Head of caudate nucleus (tissue), 42 donors: ENCODE results near the gene CAMKV.
A peak's percentile ranks its signal among the peaks of the same experiment; 100 is the strongest.

ENCODE experiments used
- DNase-seq, 42 donors: peaks; one replicate each; pipeline versions ENCODE4 v3.0.0 to v3.0.0-alpha.2; 2020 to 2021; ENCODE audit warnings: mixed read lengths in 7 of 42
- intact Hi-C: fragments of 100-400 bp; cut with DNase I; formaldehyde crosslinking; loops from one replicate; pipeline ENCODE4 v1.15.0; 2022

Gene CAMKV

DNA sequence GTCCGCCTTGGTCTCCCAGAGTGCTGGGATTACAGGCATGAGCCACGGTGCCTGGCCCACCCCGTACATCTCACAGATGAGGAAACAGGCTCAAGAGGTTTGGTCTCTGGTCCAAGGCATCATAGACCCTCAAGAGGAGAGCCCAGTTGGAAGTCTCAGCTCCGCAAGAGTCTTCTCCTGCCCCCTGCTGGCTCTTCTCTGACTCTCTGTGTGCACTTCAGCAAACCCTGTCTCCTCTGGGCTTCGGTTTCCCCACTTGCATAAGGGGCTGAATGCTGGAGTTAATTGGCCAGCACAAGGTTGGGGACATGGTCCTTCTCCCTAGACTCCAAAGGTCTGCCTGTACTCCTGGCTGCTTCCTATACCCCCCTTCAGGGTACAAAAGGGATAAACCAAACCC lies 30.1 kb upstream of the CAMKV start:
- peak in 20 of 42 donors; percentile 1 to 52 (median 28) for DNase-seq
- intact Hi-C loops: no loop called here

DNA sequence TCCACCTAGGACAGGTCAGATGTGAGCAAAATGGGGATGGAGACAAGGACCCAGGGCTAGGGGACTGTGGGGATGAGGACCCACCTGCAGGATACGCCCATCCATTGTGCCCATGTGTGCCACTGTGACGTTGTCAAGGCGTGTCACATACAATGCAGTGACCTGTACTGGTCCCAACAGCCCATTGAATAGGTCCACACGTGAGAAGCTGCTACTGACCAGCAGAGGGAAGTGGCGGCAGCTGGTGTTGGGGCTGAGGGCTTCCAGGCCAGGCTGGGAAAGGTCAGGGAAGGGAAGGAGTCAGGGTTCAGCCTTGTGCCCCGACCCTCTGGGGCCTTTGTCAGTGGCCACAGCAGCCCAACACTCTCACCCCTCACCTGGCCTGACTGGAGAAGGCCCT lies 29.3 kb upstream of the CAMKV start:
- intact Hi-C loops: no loop called here
- DNase-seq: no peak

DNA sequence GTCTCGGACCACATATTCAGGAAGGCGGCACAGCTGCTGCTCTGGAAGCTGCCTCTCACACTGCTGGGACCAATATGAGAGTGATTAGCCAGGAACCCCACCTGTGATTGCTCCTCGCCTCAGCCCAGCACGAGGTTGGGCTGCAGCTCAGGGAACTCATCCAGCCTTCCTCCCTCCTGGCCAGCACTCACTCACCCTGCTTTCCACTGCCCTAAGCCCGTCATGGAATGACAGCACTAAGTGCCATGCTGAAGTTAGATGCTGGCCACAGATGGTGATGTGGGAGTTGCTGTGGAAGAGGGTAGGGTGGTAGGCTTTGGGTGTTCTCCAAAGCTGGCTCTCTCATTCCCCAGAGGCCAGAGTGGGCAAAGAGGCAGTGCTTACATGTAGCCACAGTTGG lies 26.6 kb upstream of the CAMKV start:
- no peak for DNase-seq
- intact Hi-C loops: no loop called here

DNA sequence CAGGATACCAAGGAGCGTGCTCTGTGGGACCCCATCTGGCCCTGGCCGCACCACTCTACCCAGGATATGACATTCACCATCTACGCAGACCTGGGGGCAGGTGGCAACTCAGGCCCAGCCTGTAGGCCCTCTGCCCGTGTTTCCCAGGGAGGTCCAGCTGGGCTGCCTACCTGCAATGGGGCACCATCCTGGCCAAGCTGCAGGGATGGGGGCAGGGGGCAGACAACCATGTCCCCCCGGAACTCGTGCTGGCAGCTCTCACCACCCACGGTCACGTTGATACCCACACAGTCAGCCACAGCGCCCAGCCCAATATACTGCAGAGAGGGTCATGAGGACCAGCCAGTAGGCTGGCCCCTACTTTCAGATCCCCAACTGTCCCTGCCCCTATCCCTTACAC lies 26.1 kb upstream of the CAMKV start:
- intact Hi-C loops: no loop called here
- no peak for DNase-seq

DNA sequence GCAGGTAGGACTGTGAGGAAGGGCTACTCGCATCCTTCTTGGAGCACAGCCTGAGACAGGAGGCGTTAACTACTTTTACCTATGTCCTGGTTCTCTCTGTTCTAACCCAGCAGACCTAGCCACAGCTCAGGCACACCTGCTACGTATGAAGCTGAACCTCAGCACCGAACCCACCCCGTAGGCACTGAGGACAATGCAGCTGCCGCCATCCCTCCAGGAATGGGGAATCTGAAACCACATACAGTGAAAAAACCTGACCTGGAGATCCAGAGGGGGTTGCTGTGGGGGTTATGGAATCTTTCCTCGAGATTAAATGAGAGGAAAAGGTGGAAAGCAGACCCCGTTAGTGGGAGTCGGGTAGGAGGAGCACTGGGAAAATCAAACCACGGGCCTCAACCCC lies 19.6 kb upstream of the CAMKV start:
- DNase-seq: no peak
- intact Hi-C loops: no loop called here

DNA sequence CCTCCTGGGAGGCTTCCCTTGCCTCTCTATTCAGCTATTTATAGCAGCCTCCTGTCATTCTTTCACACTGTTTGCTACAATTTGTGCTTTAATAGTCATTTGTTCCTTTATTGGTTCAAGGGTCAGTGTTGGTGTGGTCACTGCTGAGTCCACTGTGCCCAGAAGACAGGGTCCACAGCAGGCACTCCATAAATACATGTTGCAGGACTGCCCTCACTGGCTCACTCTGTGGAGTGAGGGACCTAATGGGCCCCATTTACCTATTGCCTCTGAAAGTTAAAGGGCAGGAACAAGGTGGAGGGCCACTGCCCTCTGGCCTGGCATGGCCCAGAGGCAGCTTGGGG lies 17.2 kb upstream of the CAMKV start:
- DNase-seq: no peak
- intact Hi-C loops: no loop called here

DNA sequence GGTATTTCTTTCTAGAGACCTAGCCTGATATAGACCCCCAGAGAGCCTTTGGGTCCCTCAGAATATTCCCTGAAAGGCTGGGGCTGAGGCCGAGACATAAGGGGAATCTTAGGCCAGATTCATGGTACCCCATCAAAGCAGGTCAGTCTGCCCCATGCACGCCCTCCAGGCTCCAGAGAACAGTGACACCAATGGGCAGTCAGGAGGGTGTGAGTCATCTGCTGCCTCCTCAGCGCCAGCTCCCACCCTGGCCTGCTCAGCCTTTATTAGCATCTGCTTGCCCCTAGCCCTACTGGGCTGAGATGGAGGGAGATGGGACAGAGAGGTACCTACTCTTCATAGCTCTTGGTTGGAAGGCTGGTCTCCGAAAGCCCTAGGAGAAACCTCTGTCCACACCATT lies 14.3 kb upstream of the CAMKV start:
- intact Hi-C loops: no loop called here
- DNase-seq: no peak

DNA sequence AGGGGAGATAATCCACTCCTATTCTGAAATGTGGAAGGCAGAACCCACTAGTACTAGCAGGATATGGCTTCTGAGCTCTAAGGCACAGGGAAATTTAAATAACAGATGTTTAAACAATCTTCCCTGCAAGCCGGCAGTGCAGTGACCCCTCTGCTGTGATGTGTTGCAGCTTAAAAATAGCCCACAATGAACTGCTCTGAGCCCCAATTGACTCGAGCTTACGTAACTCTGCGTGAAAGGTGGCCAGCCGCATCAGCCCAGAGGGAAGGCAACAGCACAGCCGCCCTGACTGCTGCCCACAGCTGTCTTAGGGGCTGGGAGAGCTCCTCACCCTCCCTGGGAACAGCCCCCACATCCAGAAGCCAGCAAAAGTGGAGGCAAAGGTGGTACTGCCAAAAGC lies 12.5 kb upstream of the CAMKV start:
- intact Hi-C loops: no loop called here
- no peak for DNase-seq

DNA sequence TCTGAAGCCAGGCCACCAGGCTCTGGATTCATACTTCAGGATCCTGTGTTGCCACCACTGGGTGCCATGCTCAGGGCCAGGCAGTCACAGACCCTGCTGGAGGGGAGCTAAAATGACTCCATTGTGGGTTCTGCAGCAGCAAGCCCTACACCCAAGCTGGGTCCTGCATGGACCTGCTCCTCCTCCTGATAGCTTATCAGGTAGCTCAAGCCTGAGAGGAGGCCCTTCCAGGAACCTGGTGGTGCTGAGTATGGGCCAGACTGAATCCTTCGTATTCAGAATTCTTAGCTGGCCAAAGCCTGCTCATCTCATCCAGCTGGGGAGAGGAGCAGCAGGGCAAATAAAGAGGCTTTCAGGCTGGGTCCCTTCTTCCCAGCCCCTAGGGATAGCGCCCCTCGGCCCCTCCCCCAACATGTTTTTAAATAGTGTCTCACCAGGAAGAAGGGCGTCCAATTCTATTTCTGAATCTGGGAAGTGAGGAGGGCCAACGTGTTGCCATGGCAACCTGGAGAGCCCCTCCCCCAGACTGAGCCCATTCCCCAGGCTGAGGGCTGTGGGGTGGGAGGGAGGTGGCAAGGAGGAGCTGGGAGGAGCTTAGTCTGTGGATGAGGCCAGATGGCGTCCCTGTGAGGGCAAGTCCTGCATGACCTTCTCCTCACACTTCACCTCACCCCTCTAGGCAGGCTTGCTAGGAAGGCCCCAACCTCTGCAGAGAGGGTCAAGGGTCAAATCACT lies 11.0 kb upstream of the CAMKV start:
- intact Hi-C loops: no loop called here
- no peak for DNase-seq

DNA sequence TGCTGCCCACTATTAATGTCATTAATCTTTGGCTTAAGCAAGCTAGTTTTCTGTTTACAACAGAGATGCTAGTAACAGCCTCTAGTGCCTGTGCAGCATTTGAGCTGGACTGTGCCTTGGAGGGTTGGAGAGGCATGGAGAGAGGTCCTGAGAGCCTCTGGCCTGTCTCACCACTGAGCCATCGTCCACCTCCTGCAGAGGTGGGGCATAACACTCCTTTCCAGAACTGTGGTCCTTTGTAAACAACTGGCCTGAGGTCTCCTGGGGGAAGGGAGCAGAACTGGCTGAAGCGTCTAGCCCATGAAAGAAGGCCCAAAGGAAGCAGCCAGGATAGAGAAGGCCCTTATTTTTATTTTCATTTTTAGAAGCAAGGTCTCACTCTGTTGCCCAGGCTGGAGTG lies 10.0 kb upstream of the CAMKV start:
- intact Hi-C loops: no loop called here
- DNase-seq: no peak

DNA sequence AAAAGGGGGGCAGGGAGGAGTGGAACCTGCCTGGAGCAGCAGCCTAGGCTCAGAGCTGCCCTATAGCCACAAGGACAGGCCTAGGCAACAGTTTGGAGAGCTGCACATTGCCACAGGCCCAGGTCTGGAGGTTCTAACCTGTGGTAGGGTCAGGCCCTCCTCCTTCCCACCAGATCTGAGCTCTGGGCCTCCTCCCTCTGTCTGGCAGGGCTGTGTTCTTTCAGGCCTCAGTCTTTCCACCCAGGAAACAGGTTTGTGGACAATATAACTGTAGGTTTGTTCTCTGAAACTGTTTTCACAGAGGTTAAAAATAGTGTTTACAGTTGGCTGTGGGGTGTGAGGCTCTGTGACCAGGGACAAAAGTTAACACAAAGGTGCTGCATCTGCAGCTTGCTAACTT lies 9.0 kb upstream of the CAMKV start:
- intact Hi-C loops: no loop called here
- DNase-seq: no peak

DNA sequence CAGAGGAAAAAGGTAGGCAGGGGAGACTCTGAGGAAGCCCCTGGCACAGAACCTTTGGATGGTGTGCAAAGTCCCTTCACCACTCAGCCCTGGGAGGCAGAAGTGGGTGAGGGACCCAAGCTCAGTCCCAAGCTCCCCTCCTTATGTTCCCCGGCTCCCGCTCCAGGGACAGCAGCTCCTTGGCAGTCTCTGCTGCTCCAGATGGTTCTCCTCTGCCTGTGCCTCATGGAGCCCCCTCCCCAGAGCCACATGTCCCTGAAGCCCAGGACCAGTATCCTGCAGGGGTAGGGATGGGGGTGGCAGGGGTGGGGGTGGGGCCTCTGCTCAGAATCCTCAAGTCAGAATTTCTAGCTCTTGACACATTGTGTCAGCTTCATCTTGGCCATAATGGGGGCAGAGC lies 8.0 kb upstream of the CAMKV start:
- no peak for DNase-seq
- intact Hi-C loops: no loop called here

DNA sequence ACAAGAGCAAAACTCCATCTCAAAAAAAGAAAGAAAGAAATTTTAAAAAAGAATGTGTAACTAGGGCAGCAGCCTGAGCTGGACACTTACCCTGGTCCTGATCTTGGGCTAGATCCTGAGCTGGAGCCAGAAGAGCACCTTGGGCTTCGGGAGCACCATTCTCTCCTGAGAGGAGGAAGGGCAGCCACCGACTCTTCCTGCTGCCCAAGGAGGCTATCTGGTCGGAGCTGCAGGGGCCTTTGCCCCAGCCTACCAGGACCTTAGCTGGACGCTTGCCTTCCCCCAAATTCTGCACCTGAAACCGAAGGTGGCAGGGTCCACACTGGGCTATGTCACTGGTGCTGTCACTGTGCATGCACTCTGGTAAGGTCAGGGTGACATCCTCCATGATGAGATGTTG lies 6.9 kb upstream of the CAMKV start:
- DNase-seq: no peak
- intact Hi-C loops: no loop called here

DNA sequence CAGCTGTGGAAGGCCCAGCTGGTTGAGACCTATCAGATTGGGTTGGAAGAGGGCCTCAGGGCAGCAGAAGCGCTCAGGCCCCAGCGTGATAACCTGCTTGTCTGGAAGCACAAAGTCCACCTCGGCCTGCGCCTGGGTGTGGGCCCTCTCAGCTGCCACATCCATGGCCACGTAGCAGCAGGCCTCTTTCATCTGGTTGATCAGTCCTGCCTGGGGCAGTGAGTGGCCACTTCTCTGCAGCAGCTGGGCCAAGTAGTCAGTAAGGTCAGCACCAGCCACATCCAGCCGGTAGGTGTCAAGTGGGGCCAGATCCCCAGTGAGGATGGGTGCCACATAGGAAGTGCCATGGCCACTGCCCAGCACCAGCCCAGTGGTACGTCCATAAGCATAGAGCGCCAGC lies 3.9 kb upstream of the CAMKV start:
- no peak for DNase-seq
- intact Hi-C loops: no loop called here

DNA sequence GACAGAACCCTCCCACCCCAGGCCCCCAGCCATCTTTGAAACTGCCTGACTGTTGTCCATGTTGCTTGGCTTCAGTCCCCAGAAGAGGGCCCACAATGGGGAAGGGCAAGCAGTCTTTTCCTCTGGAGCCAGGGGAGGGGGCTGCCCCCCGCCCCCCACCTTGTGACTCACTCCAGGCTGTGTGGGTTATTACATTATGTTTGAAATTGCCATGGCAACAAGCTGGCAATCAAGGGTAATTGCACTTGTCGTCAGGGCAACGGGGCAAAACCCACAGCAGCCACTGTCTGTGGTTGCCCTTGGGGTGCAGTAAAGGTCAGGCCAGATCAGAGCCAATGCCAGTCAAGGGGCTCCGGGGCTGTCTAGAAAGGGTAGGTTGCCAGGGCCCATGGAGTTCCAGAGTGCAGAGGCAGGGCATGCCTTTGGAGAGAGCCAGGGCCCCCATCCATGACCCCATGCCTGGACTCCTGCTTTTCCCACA lies 3.1 kb upstream of the CAMKV start:
- peak; percentile 21 to 88 (median 56) for DNase-seq
- intact Hi-C loops: no loop called here

DNA sequence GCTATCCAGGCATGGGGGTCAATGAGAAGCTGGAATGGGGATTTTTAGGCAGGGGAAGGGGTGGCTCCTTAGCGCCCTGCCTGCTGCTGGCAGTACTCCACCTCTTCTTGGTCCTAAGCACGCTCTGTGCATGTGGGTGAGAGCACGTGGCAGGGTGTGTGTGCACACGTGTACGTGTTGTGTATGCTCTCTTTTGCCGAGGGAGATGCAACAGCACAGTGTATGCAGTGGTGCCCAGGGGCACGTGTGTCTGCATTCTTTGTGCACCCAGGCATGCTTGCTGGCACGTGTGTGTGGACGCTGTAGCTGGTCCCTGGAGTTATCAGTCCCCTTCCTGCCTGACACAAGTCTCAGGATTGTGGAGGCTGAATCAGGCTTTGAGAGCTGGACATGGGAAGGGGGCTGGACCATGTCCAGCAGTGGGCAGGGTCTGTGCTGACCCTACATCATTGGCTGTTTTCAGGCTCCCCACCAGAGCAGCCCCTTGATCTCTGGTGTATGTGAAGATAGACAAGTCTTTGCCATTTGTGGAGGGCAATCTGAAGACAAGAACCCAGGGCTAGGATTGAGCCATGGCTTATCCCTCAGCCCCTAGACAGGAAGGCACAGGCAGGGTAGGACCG lies 1.9 kb upstream of the CAMKV start:
- intact Hi-C loops: no loop called here
- peak in 40 of 42 donors; percentile 38 to 84 (median 64) for DNase-seq

DNA sequence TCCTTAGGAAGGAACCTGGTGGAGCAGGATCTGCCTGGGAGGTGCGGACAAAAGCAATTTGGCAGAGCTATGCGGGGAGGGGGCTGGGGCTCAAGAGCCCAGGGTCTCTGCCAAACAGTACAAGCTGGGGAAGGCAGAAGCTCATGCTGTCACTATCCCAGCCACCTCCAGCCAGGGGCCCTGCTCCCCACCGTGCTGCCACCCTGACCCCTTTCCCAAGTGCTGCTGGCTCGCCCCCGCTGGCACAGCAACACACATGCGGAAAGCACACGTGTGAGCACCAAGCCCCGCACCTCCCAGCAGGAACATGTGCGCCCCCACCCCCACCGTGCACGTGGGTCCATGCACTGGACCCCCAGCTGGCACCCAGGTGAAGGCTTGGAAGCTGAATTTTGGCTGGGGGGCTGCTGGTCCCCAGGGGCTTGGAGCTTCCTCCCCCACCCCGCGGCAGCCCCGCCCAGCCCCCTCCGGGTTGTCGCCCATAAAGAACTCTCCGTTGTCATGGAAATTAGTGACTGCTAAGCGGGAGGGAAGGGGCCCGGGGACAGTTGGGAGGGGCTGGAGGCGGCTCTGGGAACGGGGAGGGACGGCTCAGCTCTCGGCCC lies 742 bp downstream of the CAMKV start:
- intact Hi-C loops: no loop called here
- peak in 41 of 42 donors; percentile 24 to 79 (median 57) for DNase-seq

DNA sequence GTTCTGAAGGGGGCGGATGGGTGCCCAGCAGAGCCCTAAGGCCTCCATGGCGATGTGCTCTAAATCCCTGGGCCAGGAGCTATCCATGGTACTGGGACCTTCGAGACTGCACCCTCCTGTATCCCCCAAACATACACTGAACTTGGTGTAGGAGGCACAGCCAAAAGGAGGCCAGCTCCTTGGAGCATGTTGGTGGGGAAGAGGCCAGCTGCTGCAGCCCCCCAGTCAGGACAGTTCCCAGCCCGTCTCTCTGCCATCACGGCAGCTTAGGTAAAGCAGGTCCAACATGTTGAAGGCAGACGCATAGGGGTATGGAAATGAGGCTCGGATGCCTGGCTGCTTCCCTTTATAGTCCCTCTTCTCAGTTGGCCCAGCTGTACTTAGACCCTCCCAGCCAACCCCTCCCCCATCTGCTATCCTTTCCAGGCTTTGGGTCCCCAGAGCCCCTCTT lies 1.8 kb downstream of the CAMKV start:
- intact Hi-C loops: no loop called here
- no peak for DNase-seq

DNA sequence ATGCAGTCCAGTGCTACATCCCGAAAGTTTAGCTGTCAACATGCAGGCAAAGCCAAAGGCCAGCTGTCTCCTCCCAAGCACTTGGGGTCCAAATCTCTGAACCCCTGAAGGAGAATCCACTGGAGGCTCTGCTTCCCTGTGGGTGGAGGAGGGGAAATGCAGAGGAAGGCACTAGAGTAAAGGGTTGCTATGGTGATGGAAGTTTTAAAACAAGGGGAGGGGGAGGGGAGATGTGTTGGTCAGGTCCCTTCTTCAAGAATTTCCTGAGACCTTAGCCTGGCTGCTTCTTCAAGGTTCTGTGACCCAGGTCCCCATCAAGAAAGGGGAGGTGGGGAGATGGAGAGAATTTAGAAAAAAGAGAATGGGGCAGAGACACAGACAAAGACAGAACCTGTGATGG lies 2.3 kb downstream of the CAMKV start:
- DNase-seq: peak in 3 of 42 donors; percentile 40 to 55 (median 49)
- intact Hi-C loops: no loop called here

DNA sequence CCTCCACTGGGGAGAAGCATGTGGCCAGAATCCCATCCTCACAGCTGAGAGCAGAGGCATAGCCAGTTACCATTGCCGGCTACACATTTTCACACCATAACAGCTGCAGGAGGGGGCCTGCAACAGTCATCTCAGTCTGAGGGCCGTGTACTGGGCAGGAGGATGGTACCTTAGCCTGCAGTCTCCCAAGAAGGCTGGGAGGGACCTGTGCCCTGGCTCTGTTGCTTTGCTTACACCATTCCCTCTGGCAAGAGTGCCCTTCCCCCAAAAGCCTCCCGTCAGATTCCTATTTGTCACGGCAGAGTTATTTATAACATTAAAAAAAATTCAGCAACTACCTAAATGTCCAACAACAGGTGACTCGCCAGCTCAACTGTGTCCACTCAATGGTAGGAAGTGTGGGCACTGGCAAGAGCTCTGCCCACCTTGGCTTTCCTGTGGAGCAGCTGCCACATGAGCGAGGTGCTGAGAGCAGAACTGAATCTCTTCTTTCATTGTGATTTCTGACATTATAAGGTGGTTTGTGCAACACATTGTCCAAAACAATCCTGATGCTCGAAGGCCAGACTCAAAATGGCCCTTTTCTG lies 4.4 kb downstream of the CAMKV start:
- DNase-seq: no peak
- intact Hi-C loops: no loop called here
